SK-N-SH (cell line): ENCODE measurements around the gene LCE7A. TPM values are rescaled to one million over a fixed set of nuclear protein-coding genes. Genes with fewer than 3 reads are reported as not detected.

Experiments
- CTCF ChIA-PET: fragments of 300-600, 350-600 bp; formaldehyde crosslinking; extraction: SDS; loops from one replicate; lab custom pipeline; 2021; lab: Yijun Ruan, JAX
- POLR2A ChIA-PET: fragments of 350-600 bp; sonication (Branson Sonifier 250); formaldehyde crosslinking; extraction: SDS; loops from one replicate; lab custom pipeline; 2020; ENCODE audit warnings: antibody characterized with exemption, inconsistent platforms; lab: Yijun Ruan, JAX
- DNase-seq: peaks from one replicate; pipeline ENCODE4 v3.0.0; 2012
- H2AFZ ChIP-seq: fragments of 200-600 bp; sonication (generic); 2 replicates; pipeline ENCODE4 v1.8.1; 2016; ENCODE audit warnings: antibody characterized with exemption, mild to moderate bottlenecking, low read depth
- H3F3A ChIP-seq: fragments of 200-600 bp; sonication (generic); replicated peaks from 2 replicates; pipeline ENCODE3; 2016; ENCODE audit warnings: antibody characterized with exemption, mild to moderate bottlenecking; ENCODE audit not compliant: insufficient read depth
- H3K27ac ChIP-seq, 2 experiments: fragments of 200-500 bp in 1 of 2; fragments of 200-600 bp in 1 of 2; sonication (Bioruptor generic) in 1 of 2; sonication (generic), shearing (Covaris generic) in 1 of 2; 2 replicates each; pipeline versions ENCODE4 v1.5.1 to v1.6.1; 2014 to 2016; ENCODE audit warnings: low read depth in 2 of 2, inconsistent platforms in 1 of 2, low read length in 1 of 2, mild to moderate bottlenecking in 1 of 2, mixed read lengths in 1 of 2
- H3K27me3 ChIP-seq: fragments of 200-600 bp; sonication (generic), shearing (Covaris generic); 2 replicates; pipeline ENCODE4 v1.6.1; 2016; ENCODE audit warnings: mixed run types; ENCODE audit not compliant: insufficient read depth
- H3K36me3 ChIP-seq, 2 experiments: fragments of 200-500 bp in 1 of 2; fragments of 200-600 bp in 1 of 2; sonication (Bioruptor generic) in 1 of 2; sonication (generic) in 1 of 2; replicated peaks in 1 of 2; 2 replicates each; pipeline versions ENCODE3 to v1.5.1; 2014 to 2016; ENCODE audit warnings: low read length in 1 of 2, mild to moderate bottlenecking in 1 of 2; ENCODE audit not compliant: insufficient read depth in 2 of 2, control insufficient read depth in 1 of 2
- H3K4me1 ChIP-seq, 2 experiments: fragments of 200-500 bp in 1 of 2; fragments of 200-600 bp in 1 of 2; sonication (Bioruptor generic) in 1 of 2; sonication (generic), shearing (Covaris generic) in 1 of 2; 2 replicates each; pipeline versions ENCODE4 v1.5.1 to v1.6.1; 2014 to 2016; ENCODE audit warnings: low read depth in 1 of 2, low read length in 1 of 2, mixed run types in 1 of 2; ENCODE audit not compliant: insufficient read depth in 2 of 2, control insufficient read depth in 1 of 2
- H3K4me2 ChIP-seq: fragments of 200-600 bp; sonication (generic), shearing (Covaris generic); 2 replicates; pipeline ENCODE4 v1.6.1; 2017; ENCODE audit warnings: mixed run types
- H3K4me3 ChIP-seq, 2 experiments: fragments of 200-500 bp in 1 of 2; fragments of 200-600 bp in 1 of 2; sonication (Bioruptor generic) in 1 of 2; sonication (generic), shearing (Covaris generic) in 1 of 2; 2 replicates each; pipeline versions ENCODE4 v1.5.1 to v1.8.1; 2014 to 2016; ENCODE audit warnings: low read depth in 2 of 2, inconsistent platforms in 1 of 2, low read length in 1 of 2, mild to moderate bottlenecking in 1 of 2, mixed read lengths in 1 of 2, moderate library complexity in 1 of 2
- H3K79me2 ChIP-seq: fragments of 200-600 bp; sonication (generic); 2 replicates; pipeline ENCODE4 v1.8.1; 2017; ENCODE audit warnings: mild to moderate bottlenecking; ENCODE audit not compliant: insufficient read depth
- H3K9ac ChIP-seq: fragments of 200-600 bp; sonication (generic); 2 replicates; pipeline ENCODE4 v1.6.1; 2017; ENCODE audit warnings: mixed run types
- H3K9me2 ChIP-seq: fragments of 200-600 bp; sonication (generic); 2 replicates; pipeline ENCODE4 v1.6.1; 2017; ENCODE audit warnings: mixed run types
- H3K9me3 ChIP-seq: fragments of 200-600 bp; sonication (generic); 2 replicates; pipeline ENCODE4 v1.6.1; 2017; ENCODE audit warnings: mixed run types, mild to moderate bottlenecking, moderate library complexity
- H4K20me1 ChIP-seq: fragments of 200-600 bp; sonication (generic); 2 replicates; pipeline ENCODE4 v1.6.1; 2017; ENCODE audit warnings: mild to moderate bottlenecking, mixed run types; ENCODE audit not compliant: insufficient read depth
- CHD2 ChIP-seq: fragments of 150-350 bp; IDR thresholded peaks from 2 replicates; pipeline ENCODE4 v1.6.1; 2018; ENCODE audit warnings: low read length; ENCODE audit not compliant: partially characterized antibody
- ELF1 ChIP-seq: IDR thresholded peaks from 2 replicates; pipeline ENCODE4 v1.4.0; 2012
- EZH2phosphoT487 ChIP-seq: fragments of 200-600 bp; sonication (generic); IDR thresholded peaks from 2 replicates; pipeline ENCODE4 v1.6.1; 2017; ENCODE audit warnings: low read depth, mixed run types, mild to moderate bottlenecking, antibody characterized with exemption, moderate library complexity, borderline replicate concordance
- FOSL2 ChIP-seq: IDR thresholded peaks from 2 replicates; pipeline ENCODE4 v1.4.0; 2012; ENCODE audit warnings: low read depth, mild to moderate bottlenecking, moderate library complexity, borderline replicate concordance
- FOXJ3 ChIP-seq: sonication (generic); formaldehyde crosslinking; IDR thresholded peaks from 2 replicates; pipeline ENCODE4 v1.5.1; 2020; ENCODE audit warnings: mild to moderate bottlenecking, missing genetic modification reagents
- NFIC ChIP-seq: IDR thresholded peaks from 2 replicates; pipeline ENCODE4 v1.4.0; 2012; ENCODE audit warnings: borderline replicate concordance
- PBX3 ChIP-seq: IDR thresholded peaks from 2 replicates; pipeline ENCODE4; 2012
- POLR2AphosphoS5 ChIP-seq: IDR thresholded peaks from 2 replicates; pipeline ENCODE4 v1.6.1; 2012; ENCODE audit warnings: low read depth, low read length
- RAD21 ChIP-seq: IDR thresholded peaks from 2 replicates; pipeline ENCODE4 v1.6.1; 2012; ENCODE audit warnings: mild to moderate bottlenecking, low read length
- RCOR1 ChIP-seq: fragments of 150-350 bp; IDR thresholded peaks from 2 replicates; pipeline ENCODE4 v1.6.1; 2017; ENCODE audit warnings: antibody characterized with exemption, low read length
- RXRA ChIP-seq: IDR thresholded peaks from 2 replicates; pipeline ENCODE4 v1.4.0; 2012; ENCODE audit warnings: low read depth, mild to moderate bottlenecking, borderline replicate concordance
- SIN3A ChIP-seq: IDR thresholded peaks from 2 replicates; pipeline ENCODE4 v1.6.1; 2012; ENCODE audit warnings: low read depth, mild to moderate bottlenecking, low read length, moderate library complexity, borderline replicate concordance
- SMC3 ChIP-seq: IDR thresholded peaks from 2 replicates; pipeline ENCODE4 v1.6.1; 2012; ENCODE audit warnings: low read depth, low read length, improper control_type of control experiment
- TAF1 ChIP-seq: IDR thresholded peaks from 2 replicates; pipeline ENCODE4 v1.6.1; 2012; ENCODE audit warnings: low read depth, mild to moderate bottlenecking, low read length, moderate library complexity, borderline replicate concordance
- WGBS: methylation state at CpG from one replicate; pipeline ENCODE4 v1.1.6; 2017; ENCODE audit warnings: low lambda C conversion rate; 5-methylcytosine and 5-hydroxymethylcytosine counted together
- polyA plus RNA-seq, 3 experiments: library from polyadenylated mRNA; depleted of rRNA; stranded (reverse); fragments of >200 nt; gene quantifications; 2 replicates each; pipeline ENCODE4 v1.2.3, GENCODE V29; 2012

The LCE7A gene
- polyA plus RNA-seq, 1 of the 3 experiments (the other 2 are of a cell fraction), result not detected

GRCh38 chr1:152880316-152880715, 20.5 kb downstream of the LCE7A start (continued):
- TF ChIP-seq EZH2phosphoT487 (no peak), FOXJ3 (CRISPR knock-in tag) (no peak)

- no peaks in the 10 kb centered on the region for H3K79me2 ChIP-seq
- no peak for DNase-seq
- H3K9me2 ChIP-seq, result no peaks in the 10 kb centered on the region
- no peak overlapping the region for H3K27ac ChIP-seq
- no peaks in the 10 kb centered on the region for H3K36me3 ChIP-seq
- WGBS, result 23% methylated on average over 4 of the region's 5 CpGs
- no peak for TF ChIP-seq RXRA
- TF ChIP-seq POLR2AphosphoS5, result no peak
- TF ChIP-seq CHD2, result no peak
- TF ChIP-seq SIN3A, result no peak
- TF ChIP-seq RCOR1, result no peak
- no peak for TF ChIP-seq ELF1
- TF ChIP-seq NFIC, result no peak
- no peak for TF ChIP-seq RAD21
- no peak for TF ChIP-seq SMC3
- TF ChIP-seq FOXJ3 (CRISPR knock-in tag), result no peak
- TF ChIP-seq PBX3, result no peak
- H3K9me3 ChIP-seq, result no peaks in the 10 kb centered on the region
- H3K9ac ChIP-seq, result no peak overlapping the region
- no peak overlapping the region for H3K4me2 ChIP-seq
- CTCF ChIA-PET, result no interaction called here
- H3K27me3 ChIP-seq, result no peaks in the 10 kb centered on the region
- peaks cover 13% of the 10 kb centered on the region for H3F3A ChIP-seq
- H4K20me1 ChIP-seq, result no peaks in the 10 kb centered on the region
- no peak overlapping the region for H2AFZ ChIP-seq
- peaks cover 0 to 19% of the 10 kb centered on the region in 2 experiments; a peak in 2 of 4 replicates for H3K4me1 ChIP-seq
- no peak overlapping the region for H3K4me3 ChIP-seq
- POLR2A ChIA-PET, result no interaction called here
These were observed 21.1 kb downstream of the LCE7A start for GRCh38 chr1:152880907-152881306.

GRCh38 chr1:152884085-152884484, 24.3 kb downstream of the LCE7A start:
- H3F3A ChIP-seq, result peaks cover 22% of the 10 kb centered on the region
- H3K27ac ChIP-seq, result peak overlapping the region in 1 of 2 experiments; percentile 89; a peak in 2 of 4 replicates
- no peak overlapping the region; the same call in 1 of the 2 replicates for H2AFZ ChIP-seq
- ChIA-PET POLR2A (no interaction called here), CTCF (interaction anchor here (0.9 kb wide), 1 partner anchor 12 kb away, joined by 3 read pairs; no protein-coding TSS in a partner anchor)
- no peaks in the 10 kb centered on the region for H3K36me3 ChIP-seq
- H3K4me2 ChIP-seq, result peak overlapping the region; percentile 66
- TF ChIP-seq PBX3, result 0 out of 2 replicates have a peak, but pooled peaks have one; percentile 15
- TF ChIP-seq TAF1, result no peak
- no peak for TF ChIP-seq FOSL2
- peaks cover 0 to 32% of the 10 kb centered on the region in 2 experiments; a peak in 2 of 4 replicates for H3K4me1 ChIP-seq
- no peaks in the 10 kb centered on the region for H3K79me2 ChIP-seq
- peak overlapping the region; percentile 22; the same call in 1 of the 2 replicates for H3K9ac ChIP-seq
- H4K20me1 ChIP-seq, result no peaks in the 10 kb centered on the region
- no peak for DNase-seq
- H3K4me3 ChIP-seq, result no peak overlapping the region
- no peaks in the 10 kb centered on the region for H3K9me2 ChIP-seq
- no peaks in the 10 kb centered on the region for H3K27me3 ChIP-seq
- H3K9me3 ChIP-seq, result no peaks in the 10 kb centered on the region
